GM12878 (cell line): Measurements from ENCODE around the gene SLC39A1. TPM values are rescaled to one million over a fixed set of nuclear protein-coding genes. Genes with fewer than 3 reads are reported as not detected.

Experiments used
- ATAC-seq: fragments of 200-7000 bp; cut with Tn5 transposase; 3 replicates; pipeline ENCODE4 v1.9.1; 2020; ENCODE audit warnings: mild to moderate bottlenecking, moderate library complexity
- BruUV-seq: library from RNA; stranded (reverse); fragments of 400-500 nt; replicated peaks from 2 replicates; lab custom pipeline; 2021; lab: Mats Ljungman, UMichigan
- CTCF ChIA-PET: fragments of 300-600 bp; sonication (Branson Sonifier 250); formaldehyde crosslinking; extraction: SDS; loops from one replicate; lab custom pipeline; 2021; ENCODE audit warnings: inconsistent platforms; lab: Yijun Ruan, JAX
- POLR2A ChIA-PET: fragments of 350-600 bp; formaldehyde crosslinking; extraction: SDS; loops from one replicate; lab custom pipeline; 2021; ENCODE audit warnings: inconsistent platforms; lab: Charles Lee
- RAD21 ChIA-PET: fragments of 300-600 bp; sonication (Branson Sonifier 250); formaldehyde crosslinking; loops from one replicate; lab custom pipeline; 2023; ENCODE audit warnings: antibody characterized with exemption; ENCODE audit not compliant: unreplicated experiment; lab: Charles Lee
- SMC1A ChIA-PET: fragments of 300-600 bp; sonication (Branson Sonifier 250); formaldehyde crosslinking; loops from one replicate; lab custom pipeline; 2023; ENCODE audit not compliant: unreplicated experiment, uncharacterized antibody; lab: Charles Lee
- DNase-seq: peaks from one replicate; pipeline ENCODE4 v3.0.0-alpha.2; 2011; ENCODE audit warnings: low read depth, low spot score
- FAIRE-seq: peaks from 3 replicates; lab custom pipeline; 2011; peaks lifted over from hg19 to GRCh38; lab: Jason Lieb, UNC
- H2AFZ ChIP-seq: 2 replicates; pipeline ENCODE4 v1.6.0; 2011; ENCODE audit warnings: low read depth, low read length, control low read depth; ENCODE audit not compliant: control insufficient read depth
- H3K27ac ChIP-seq: 2 replicates; pipeline ENCODE4 v1.5.1; 2011; ENCODE audit warnings: control low read depth; ENCODE audit not compliant: control insufficient read depth, insufficient read depth
- H3K27me3 ChIP-seq, 2 experiments: replicated peaks in 1 of 2; 2 replicates each; pipeline versions ENCODE4 v1.6.0 to v1.6.1; 2011; ENCODE audit warnings: low read length in 1 of 2; ENCODE audit not compliant: control insufficient read depth in 2 of 2, insufficient read depth in 2 of 2
- H3K36me3 ChIP-seq, 2 experiments: 2 replicates each; pipeline ENCODE4 v1.5.1; 2011; ENCODE audit warnings: low read length in 1 of 2; ENCODE audit not compliant: control insufficient read depth in 2 of 2, insufficient read depth in 2 of 2
- H3K4me1 ChIP-seq: 2 replicates; pipeline ENCODE4 v1.6.1; 2011; ENCODE audit warnings: mild to moderate bottlenecking, low read length, moderate library complexity, mixed read lengths; ENCODE audit not compliant: control insufficient read depth, insufficient read depth
- H3K4me2 ChIP-seq: 2 replicates; pipeline ENCODE4 v1.6.0; 2011; ENCODE audit warnings: control low read depth; ENCODE audit not compliant: control insufficient read depth, insufficient read depth
- H3K4me3 ChIP-seq: fragments of 200-600 bp; sonication (generic); 2 replicates; pipeline ENCODE4 v1.5.1; 2016
- H3K79me2 ChIP-seq: 2 replicates; pipeline ENCODE4 v1.6.0; 2011; ENCODE audit warnings: low read length; ENCODE audit not compliant: control insufficient read depth, insufficient read depth
- H3K9ac ChIP-seq: 2 replicates; pipeline ENCODE4 v1.8.0; 2011; ENCODE audit warnings: low read length, control low read depth, mixed read lengths; ENCODE audit not compliant: control insufficient read depth, insufficient read depth
- H3K9me3 ChIP-seq: replicated peaks from 3 replicates; pipeline ENCODE4 v1.5.1; 2011; ENCODE audit warnings: mild to moderate bottlenecking, low read length; ENCODE audit not compliant: control insufficient read depth, insufficient read depth
- H4K20me1 ChIP-seq: 2 replicates; pipeline ENCODE4 v1.6.0; 2011; ENCODE audit not compliant: control insufficient read depth, insufficient read depth
- ESRRA ChIP-seq: IDR thresholded peaks from 2 replicates; pipeline ENCODE4 v1.6.1; 2012; ENCODE audit warnings: mild to moderate bottlenecking, low read length, improper control_type of control experiment
- HCFC1 ChIP-seq: fragments of 150-350 bp; IDR thresholded peaks from 2 replicates; pipeline ENCODE4 v1.6.1; 2014; ENCODE audit warnings: low read length
- POLR2A ChIP-seq: IDR thresholded peaks from 2 replicates; pipeline ENCODE4 v1.6.1; 2011; ENCODE audit warnings: low read depth, mild to moderate bottlenecking, low read length
- POU2F2 ChIP-seq: IDR thresholded peaks from 3 replicates; pipeline ENCODE4 v1.6.1; 2011; ENCODE audit warnings: low read depth, mild to moderate bottlenecking, low read length, borderline replicate concordance
- SMC3 ChIP-seq: IDR thresholded peaks from 2 replicates; pipeline ENCODE4 v1.6.1; 2011; ENCODE audit warnings: low read length, improper control_type of control experiment, borderline replicate concordance
- SUPT20H ChIP-seq: IDR thresholded peaks from 2 replicates; pipeline ENCODE4 v1.6.1; 2011; ENCODE audit warnings: low read depth, mild to moderate bottlenecking, low read length, moderate library complexity, borderline replicate concordance; ENCODE audit not compliant: control insufficient read depth
- ZZZ3 ChIP-seq: IDR thresholded peaks from 2 replicates; pipeline ENCODE4 v1.6.1; 2011; ENCODE audit warnings: low read depth; ENCODE audit not compliant: control insufficient read depth, insufficient read length
- WGBS: methylation state at CpG from one replicate; pipeline ENCODE4 v1.1.6; 2016; ENCODE audit warnings: low lambda C conversion rate; ENCODE audit not compliant: insufficient replicate concordance, insufficient coverage; ENCODE audit errors: missing lambda C conversion rate; 5-methylcytosine and 5-hydroxymethylcytosine counted together
- in situ Hi-C: fragments of 300-500 bp; cut with MboI; formaldehyde crosslinking; loops from 9 replicates; pipeline ENCODE4 v1.14.3; 2018; ENCODE audit warnings: mixed read lengths
- intact Hi-C: fragments of 100-400 bp; cut with micrococcal nuclease; formaldehyde crosslinking; loops from one replicate; pipeline ENCODE4 v1.14.2; 2022; ENCODE audit not compliant: unreplicated experiment
- polyA plus RNA-seq, 11 experiments: library from polyadenylated mRNA; depleted of rRNA in 4 of 11; unstranded in 6 of 11; stranded (reverse) in 5 of 11; fragments of >200 nt; fragmentation: Nextera tagmentation in 4 of 11; fragmentation: Illumina TruSeq in 1 of 11; extraction: Ambion mirVana in 4 of 11; extraction: Trizol in 1 of 11; gene quantifications; 1 replicate in 1 of 11; 2 replicates in 10 of 11; pipeline versions ENCODE4 v1.2.1 to v1.2.3, GENCODE V29; 2011 to 2016; ENCODE audit warnings: inconsistent platforms in 2 of 11, missing spikeins in 2 of 11, low read depth in 1 of 11
- total RNA-seq, 4 experiments: library from RNA; depleted of rRNA in 3 of 4; stranded (reverse); fragments of >200 nt in 3 of 4; fragmentation: Illumina TruSeq in 1 of 4; extraction: Trizol in 1 of 4; gene quantifications; 2 replicates each; pipeline versions ENCODE4 v1.2.1 to v1.2.3, GENCODE V29; 2013 to 2021
- TF ChIP-seq, protein P1 (sequence below): fragments of 450-650 bp; formaldehyde crosslinking; IDR thresholded peaks from 2 replicates; pipeline ENCODE4 v1.4.0; 2022; ENCODE audit warnings: mild to moderate bottlenecking, moderate library complexity
- TF ChIP-seq, protein P2 (sequence below): IDR thresholded peaks from 2 replicates; pipeline ENCODE4 v1.6.1; 2012; ENCODE audit warnings: low read depth, low read length, improper control_type of control experiment

Gene SLC39A1
- total and polyA plus RNA-seq, 10 of the 15 experiments (the other 5 are each of a cell fraction or from before 2014, with no cell fraction given), result 8.8 to 98.6 (median 72.4) TPM

- Histone ChIP-seq H2AFZ (no peak overlapping the region), H3K4me2 (no peak overlapping the region), H3K9ac (no peak overlapping the region), H3K27ac (no peak overlapping the region), H3K9me3 (no peaks in the 10 kb centered on the region), H3K4me3 (no peak overlapping the region), H3K79me2 (no peaks in the 10 kb centered on the region), H3K36me3 (peaks cover 20% of the 10 kb centered on the region in 2 experiments; a peak in 3 of 4 replicates), H3K4me1 (no peaks in the 10 kb centered on the region), H3K27me3 (no peaks in the 10 kb centered on the region), H4K20me1 (no peaks in the 10 kb centered on the region)
- intact Hi-C loops (no loop called here), in situ Hi-C loops (no loop called here)
- DNase-seq, result no peak
- CTCF ChIA-PET, result interaction anchor here (0.6 kb wide), 1 partner anchor 289 kb away, joined by 3 read pairs; no protein-coding TSS in a partner anchor
- POLR2A ChIA-PET, result interaction anchor here (0.6 kb wide), 1 partner anchor 11 kb away, joined by 4 read pairs; no protein-coding TSS in a partner anchor
- FAIRE-seq, result no peak
- 95% methylated on average over 12 of the region's 12 CpGs for WGBS
- ATAC-seq, result no peak
- no TSS peak for BruUV-seq
- TF ChIP-seq, protein P1, sequence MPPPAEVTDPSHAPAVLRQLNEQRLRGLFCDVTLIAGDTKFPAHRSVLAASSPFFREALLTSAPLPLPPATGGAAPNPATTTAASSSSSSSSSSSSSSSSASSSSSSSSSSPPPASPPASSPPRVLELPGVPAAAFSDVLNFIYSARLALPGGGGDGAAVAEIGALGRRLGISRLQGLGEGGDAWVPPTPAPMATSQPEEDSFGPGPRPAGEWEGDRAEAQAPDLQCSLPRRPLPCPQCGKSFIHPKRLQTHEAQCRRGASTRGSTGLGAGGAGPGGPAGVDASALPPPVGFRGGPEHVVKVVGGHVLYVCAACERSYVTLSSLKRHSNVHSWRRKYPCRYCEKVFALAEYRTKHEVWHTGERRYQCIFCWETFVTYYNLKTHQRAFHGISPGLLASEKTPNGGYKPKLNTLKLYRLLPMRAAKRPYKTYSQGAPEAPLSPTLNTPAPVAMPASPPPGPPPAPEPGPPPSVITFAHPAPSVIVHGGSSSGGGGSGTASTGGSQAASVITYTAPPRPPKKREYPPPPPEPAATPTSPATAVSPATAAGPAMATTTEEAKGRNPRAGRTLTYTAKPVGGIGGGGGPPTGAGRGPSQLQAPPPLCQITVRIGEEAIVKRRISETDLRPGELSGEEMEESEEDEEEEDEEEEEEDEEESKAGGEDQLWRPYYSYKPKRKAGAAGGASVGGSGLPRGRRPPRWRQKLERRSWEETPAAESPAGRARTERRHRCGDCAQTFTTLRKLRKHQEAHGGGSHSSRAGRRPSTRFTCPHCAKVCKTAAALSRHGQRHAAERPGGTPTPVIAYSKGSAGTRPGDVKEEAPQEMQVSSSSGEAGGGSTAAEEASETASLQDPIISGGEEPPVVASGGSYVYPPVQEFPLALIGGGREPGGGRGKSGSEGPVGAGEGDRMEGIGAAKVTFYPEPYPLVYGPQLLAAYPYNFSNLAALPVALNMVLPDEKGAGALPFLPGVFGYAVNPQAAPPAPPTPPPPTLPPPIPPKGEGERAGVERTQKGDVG (CRISPR knock-in tag), result no peak
- no peak for TF ChIP-seq SMC3
- TF ChIP-seq SUPT20H, result no peak
- no peak for TF ChIP-seq POU2F2
- no peak for TF ChIP-seq ZZZ3
- TF ChIP-seq, protein P2, sequence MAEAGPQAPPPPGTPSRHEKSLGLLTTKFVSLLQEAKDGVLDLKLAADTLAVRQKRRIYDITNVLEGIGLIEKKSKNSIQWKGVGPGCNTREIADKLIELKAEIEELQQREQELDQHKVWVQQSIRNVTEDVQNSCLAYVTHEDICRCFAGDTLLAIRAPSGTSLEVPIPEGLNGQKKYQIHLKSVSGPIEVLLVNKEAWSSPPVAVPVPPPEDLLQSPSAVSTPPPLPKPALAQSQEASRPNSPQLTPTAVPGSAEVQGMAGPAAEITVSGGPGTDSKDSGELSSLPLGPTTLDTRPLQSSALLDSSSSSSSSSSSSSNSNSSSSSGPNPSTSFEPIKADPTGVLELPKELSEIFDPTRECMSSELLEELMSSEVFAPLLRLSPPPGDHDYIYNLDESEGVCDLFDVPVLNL, result no peak
- TF ChIP-seq POLR2A, result peak; percentile 17; the same call in 1 of the 2 replicates
- TF ChIP-seq ESRRA, result no peak
- TF ChIP-seq HCFC1, result no peak
- RAD21 ChIA-PET, result no interaction called here
- SMC1A ChIA-PET, result interaction anchor here (1.0 kb wide), 1 partner anchor 9 kb away, joined by 3 read pairs; no protein-coding TSS in a partner anchor
Measured at GRCh38 chr1:153936011-153936802, 27.1 kb downstream of the SLC39A1 start.
